Measurements from ENCODE around the gene PI4K2A. TPM values are rescaled to one million over a fixed set of nuclear protein-coding genes. Genes with fewer than 3 reads are reported as not detected.

The PI4K2A gene
- total RNA-seq, 4 donors from 2014 or later = 16.1 to 18.5 (median 17.9) TPM

DNA sequence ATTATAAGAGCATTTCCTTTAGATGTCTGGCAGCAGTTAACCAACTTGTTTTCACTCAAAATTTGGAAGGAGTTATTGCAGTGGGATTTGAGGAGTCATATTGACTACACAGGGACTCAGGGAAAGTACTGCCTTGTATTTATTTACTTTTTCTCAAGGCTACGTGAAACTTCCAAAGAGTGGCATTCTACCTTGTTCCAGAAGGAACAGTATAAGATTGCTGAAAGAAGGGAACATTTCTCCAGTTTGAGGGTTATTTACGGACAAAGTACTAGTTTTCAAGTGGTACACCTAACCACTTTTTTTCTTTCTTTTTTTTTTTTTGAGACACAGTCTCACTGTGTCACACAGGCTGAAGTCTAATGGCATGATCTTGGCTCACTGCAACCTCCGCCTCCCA, 12.2 kb upstream of the PI4K2A start:
- in situ Hi-C loops (cut with MboI; ENCODE audit: low sequenced_read_pairs in 4 of 4) = no loop called here
- Histone ChIP-seq H3K36me3 (no peaks in the 10 kb centered on the region), H3K9me3 (no peaks in the 10 kb centered on the region), H3K4me3 (no peak overlapping the region), H3K4me1 (peaks cover 5 to 8% of the 10 kb centered on the region in 2 donors), H3K27me3 (no peaks in the 10 kb centered on the region), H3K27ac (no peak overlapping the region)
- no peak for TF ChIP-seq POLR2A (IDR thresholded peaks at IDR 0.05)
- TF ChIP-seq, protein P1, sequence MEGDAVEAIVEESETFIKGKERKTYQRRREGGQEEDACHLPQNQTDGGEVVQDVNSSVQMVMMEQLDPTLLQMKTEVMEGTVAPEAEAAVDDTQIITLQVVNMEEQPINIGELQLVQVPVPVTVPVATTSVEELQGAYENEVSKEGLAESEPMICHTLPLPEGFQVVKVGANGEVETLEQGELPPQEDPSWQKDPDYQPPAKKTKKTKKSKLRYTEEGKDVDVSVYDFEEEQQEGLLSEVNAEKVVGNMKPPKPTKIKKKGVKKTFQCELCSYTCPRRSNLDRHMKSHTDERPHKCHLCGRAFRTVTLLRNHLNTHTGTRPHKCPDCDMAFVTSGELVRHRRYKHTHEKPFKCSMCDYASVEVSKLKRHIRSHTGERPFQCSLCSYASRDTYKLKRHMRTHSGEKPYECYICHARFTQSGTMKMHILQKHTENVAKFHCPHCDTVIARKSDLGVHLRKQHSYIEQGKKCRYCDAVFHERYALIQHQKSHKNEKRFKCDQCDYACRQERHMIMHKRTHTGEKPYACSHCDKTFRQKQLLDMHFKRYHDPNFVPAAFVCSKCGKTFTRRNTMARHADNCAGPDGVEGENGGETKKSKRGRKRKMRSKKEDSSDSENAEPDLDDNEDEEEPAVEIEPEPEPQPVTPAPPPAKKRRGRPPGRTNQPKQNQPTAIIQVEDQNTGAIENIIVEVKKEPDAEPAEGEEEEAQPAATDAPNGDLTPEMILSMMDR (IDR thresholded peaks at IDR 0.05 in 4 of 5, conservative IDR thresholded peaks at IDR 0.05 in 1 of 5) = no peak
- DNase-seq (no peak), ATAC-seq (no peak)
- intact Hi-C loops (cut with DNase I; ENCODE audit: low total_unique reads) = no loop called here

- peaks cover 8% of the 10 kb centered on the region in 2 donors for H3K4me1 ChIP-seq
- DNase-seq (no peak), ATAC-seq (no peak)
- no peak overlapping the region for H3K4me3 ChIP-seq
- TF ChIP-seq POLR2A (IDR thresholded peaks at IDR 0.05) = no peak
- TF ChIP-seq, protein P1 (IDR thresholded peaks at IDR 0.05 in 4 of 5, conservative IDR thresholded peaks at IDR 0.05 in 1 of 5) = no peak
- H3K27ac ChIP-seq = no peak overlapping the region
- in situ Hi-C loops (cut with MboI; ENCODE audit: low sequenced_read_pairs in 4 of 4) = no loop called here
- H3K9me3 ChIP-seq = no peaks in the 10 kb centered on the region
- intact Hi-C loops (cut with DNase I; ENCODE audit: low total_unique reads) = no loop called here
- no peaks in the 10 kb centered on the region for H3K36me3 ChIP-seq
- no peaks in the 10 kb centered on the region for H3K27me3 ChIP-seq
Measured at GRCh38 chr10:97629289-97629688, 11.2 kb upstream of the PI4K2A start.

DNA sequence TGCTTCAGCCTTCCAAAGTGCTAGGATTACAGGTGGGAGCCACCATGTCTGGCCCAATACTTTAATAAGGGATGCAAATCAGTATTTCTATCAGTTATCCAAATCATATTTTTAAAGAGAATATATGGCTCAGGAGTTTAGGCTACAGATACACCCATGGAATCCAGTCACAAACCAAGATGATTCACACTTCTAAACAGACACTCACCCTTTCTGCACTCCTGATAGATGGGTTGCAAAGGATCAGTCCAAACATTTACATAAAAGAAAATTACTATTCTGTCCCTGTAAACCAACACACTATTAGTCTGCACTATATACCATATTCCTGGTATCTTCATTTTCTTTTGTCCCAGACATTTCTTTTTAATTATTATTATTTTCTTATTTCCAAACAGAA, 9.4 kb upstream of the PI4K2A start:
- in situ Hi-C loops (cut with MboI; ENCODE audit: low sequenced_read_pairs in 4 of 4) (no loop called here), intact Hi-C loops (cut with DNase I; ENCODE audit: low total_unique reads) (loop anchor here (10.0 kb wide), 1 partner anchor 206 kb away; the partner anchor contains the start of gene PGAM1)
- Histone ChIP-seq H3K9me3 (no peaks in the 10 kb centered on the region), H3K27ac (no peak overlapping the region), H3K27me3 (no peaks in the 10 kb centered on the region), H3K4me3 (no peak overlapping the region), H3K4me1 (peaks cover 8% of the 10 kb centered on the region in 2 donors), H3K36me3 (no peaks in the 10 kb centered on the region)
- DNase-seq = no peak
- no peak for ATAC-seq
- TF ChIP-seq POLR2A (IDR thresholded peaks at IDR 0.05) = no peak
- TF ChIP-seq, protein P1 (IDR thresholded peaks at IDR 0.05 in 4 of 5, conservative IDR thresholded peaks at IDR 0.05 in 1 of 5) = no peak

GRCh38 chr10:97632949-97633884, 7.3 kb upstream of the PI4K2A start, which contains the start of gene MORN4:
MORN4 (minus strand) TSS chr10:97633500; CDS start chr10:97619653, 13,847 bp downstream.
- no peaks in the 10 kb centered on the region for H3K27me3 ChIP-seq
- H3K9me3 ChIP-seq = no peaks in the 10 kb centered on the region
- ATAC-seq (peak; percentile 99), DNase-seq (peak; percentile 92 to 93)
- TF ChIP-seq, protein P1 (IDR thresholded peaks at IDR 0.05 in 4 of 5, conservative IDR thresholded peaks at IDR 0.05 in 1 of 5) = no peak
- no peak for TF ChIP-seq POLR2A (IDR thresholded peaks at IDR 0.05)
- H3K36me3 ChIP-seq = no peaks in the 10 kb centered on the region
- in situ Hi-C loops (cut with MboI; ENCODE audit: low sequenced_read_pairs in 4 of 4) (no loop called here), intact Hi-C loops (cut with DNase I; ENCODE audit: low total_unique reads) (loop anchor here (10.0 kb wide), 1 partner anchor 208 kb away; the partner anchor contains the start of gene PGAM1)
- peaks cover 8% of the 10 kb centered on the region in 2 donors for H3K4me1 ChIP-seq
- H3K27ac ChIP-seq = peak within 1 kb of the TSS; percentile 69 to 76 (median 74)
- peak within 1 kb of the TSS; percentile 65 to 94 (median 84) for H3K4me3 ChIP-seq

Measured in gastrocnemius medialis (tissue), 4 donors.